Measurements from ENCODE around the gene FGFBP3.

The FGFBP3 gene

DNA sequence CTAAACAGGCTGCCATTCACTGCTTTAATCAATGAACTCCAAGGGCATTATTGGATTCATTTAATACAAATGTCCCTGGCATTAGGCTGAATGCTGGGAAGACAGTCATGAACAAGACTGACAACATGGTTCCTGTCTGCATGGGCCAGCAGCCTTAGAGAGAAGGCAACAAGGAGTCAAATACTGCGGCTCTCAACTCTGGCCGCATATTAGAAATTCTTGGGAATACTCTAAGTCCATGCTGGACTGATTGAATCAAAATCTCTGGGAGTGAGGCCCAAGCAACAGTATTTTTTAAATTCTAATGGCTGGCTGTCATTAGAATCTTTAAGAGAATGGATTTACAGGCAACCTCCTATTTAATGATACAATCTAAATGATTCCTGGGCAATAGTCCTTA, 34.1 kb downstream of the FGFBP3 start:
- H3K36me3 ChIP-seq (ENCODE audit: control insufficient read depth, insufficient read depth, low read length), result no peaks in the 10 kb centered on the region
- H3K9ac ChIP-seq (ENCODE audit: low read length), result no peak overlapping the region
- no peaks in the 10 kb centered on the region for H3K9me3 ChIP-seq (ENCODE audit: control insufficient read depth, low read length)
- H3K4me1 ChIP-seq (ENCODE audit: control insufficient read depth, insufficient read depth, low read length), result peaks cover 3% of the 10 kb centered on the region
- no peaks in the 10 kb centered on the region for H3K27me3 ChIP-seq (ENCODE audit: control insufficient read depth, insufficient read depth, low read length)
- H3K4me3 ChIP-seq (ENCODE audit: low read length), result no peak overlapping the region

DNA sequence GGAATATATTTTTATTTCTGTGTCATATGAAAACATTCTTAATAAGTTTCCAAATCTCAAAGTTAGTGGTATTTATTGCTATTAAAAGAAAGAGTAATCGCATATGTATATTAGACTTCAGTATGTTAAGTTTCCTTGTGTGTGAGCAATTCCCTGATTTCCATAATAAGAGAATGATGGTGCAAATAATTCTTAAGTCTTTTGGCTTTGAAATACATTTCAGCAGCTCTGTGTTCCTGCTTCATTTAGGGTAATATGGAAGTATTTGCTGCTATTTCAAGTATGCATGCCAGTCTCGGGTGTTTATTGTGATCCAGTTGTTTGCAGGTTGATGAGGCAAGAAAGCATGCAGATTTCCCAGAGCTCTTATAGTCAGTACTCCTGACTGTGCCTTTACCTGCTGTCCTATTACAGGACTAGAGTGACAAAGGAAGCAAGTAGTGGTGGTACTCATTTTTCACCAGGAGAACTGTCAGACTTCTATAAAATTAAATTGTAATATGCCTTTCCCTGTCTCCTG, 43.7 kb downstream of the FGFBP3 start:
- Histone ChIP-seq H3K4me1 (ENCODE audit: control insufficient read depth, insufficient read depth, low read length) (no peaks in the 10 kb centered on the region), H3K36me3 (ENCODE audit: control insufficient read depth, insufficient read depth, low read length) (no peaks in the 10 kb centered on the region), H3K9ac (ENCODE audit: low read length) (no peak overlapping the region), H3K9me3 (ENCODE audit: control insufficient read depth, low read length) (no peaks in the 10 kb centered on the region), H3K27me3 (ENCODE audit: control insufficient read depth, insufficient read depth, low read length) (no peaks in the 10 kb centered on the region), H3K4me3 (ENCODE audit: low read length) (no peak overlapping the region)

DNA sequence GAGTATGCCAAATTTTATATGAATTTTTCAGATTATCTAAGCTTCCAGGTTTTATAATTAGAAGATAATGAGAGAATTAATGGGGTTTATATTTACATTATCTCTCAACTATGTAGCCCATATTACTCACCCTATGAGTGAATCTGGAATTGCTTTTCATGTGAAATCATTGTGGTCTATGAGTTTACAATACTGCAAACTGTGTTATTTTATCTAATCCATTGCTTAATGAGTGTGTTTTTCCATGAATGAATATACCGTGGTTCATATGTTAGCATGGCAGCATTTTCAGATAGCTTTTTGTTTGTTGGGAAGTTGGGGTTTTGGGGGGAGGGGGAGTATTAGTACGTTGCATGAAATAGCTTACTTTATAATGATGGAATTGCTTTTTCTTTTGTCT, 44.5 kb downstream of the FGFBP3 start:
- Histone ChIP-seq H3K27me3 (ENCODE audit: control insufficient read depth, insufficient read depth, low read length) (no peaks in the 10 kb centered on the region), H3K4me3 (ENCODE audit: low read length) (no peak overlapping the region), H3K4me1 (ENCODE audit: control insufficient read depth, insufficient read depth, low read length) (no peaks in the 10 kb centered on the region), H3K36me3 (ENCODE audit: control insufficient read depth, insufficient read depth, low read length) (no peaks in the 10 kb centered on the region), H3K9me3 (ENCODE audit: control insufficient read depth, low read length) (no peaks in the 10 kb centered on the region), H3K9ac (ENCODE audit: low read length) (no peak overlapping the region)

DNA sequence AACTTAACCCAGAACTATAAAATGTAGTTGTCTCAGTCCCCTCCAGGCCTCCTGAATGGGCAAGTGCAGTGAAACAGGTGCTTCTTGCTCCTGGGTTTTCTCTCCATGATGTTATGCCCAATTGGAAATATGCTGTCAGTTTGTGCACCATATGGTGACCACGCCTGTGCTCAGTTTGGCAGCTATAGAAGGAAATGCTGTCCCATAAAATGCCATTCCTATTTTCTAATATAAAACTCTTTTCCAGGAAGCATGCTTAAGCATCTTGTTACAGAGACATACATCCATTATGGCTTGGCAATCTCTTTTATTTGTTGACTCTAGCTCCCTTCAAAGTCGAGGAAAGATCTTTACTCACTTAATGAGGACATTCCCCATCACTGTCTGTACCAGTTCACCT, 45.2 kb downstream of the FGFBP3 start:
- no peaks in the 10 kb centered on the region for H3K9me3 ChIP-seq (ENCODE audit: control insufficient read depth, low read length)
- no peak overlapping the region for H3K9ac ChIP-seq (ENCODE audit: low read length)
- H3K36me3 ChIP-seq (ENCODE audit: control insufficient read depth, insufficient read depth, low read length), result no peaks in the 10 kb centered on the region

DNA sequence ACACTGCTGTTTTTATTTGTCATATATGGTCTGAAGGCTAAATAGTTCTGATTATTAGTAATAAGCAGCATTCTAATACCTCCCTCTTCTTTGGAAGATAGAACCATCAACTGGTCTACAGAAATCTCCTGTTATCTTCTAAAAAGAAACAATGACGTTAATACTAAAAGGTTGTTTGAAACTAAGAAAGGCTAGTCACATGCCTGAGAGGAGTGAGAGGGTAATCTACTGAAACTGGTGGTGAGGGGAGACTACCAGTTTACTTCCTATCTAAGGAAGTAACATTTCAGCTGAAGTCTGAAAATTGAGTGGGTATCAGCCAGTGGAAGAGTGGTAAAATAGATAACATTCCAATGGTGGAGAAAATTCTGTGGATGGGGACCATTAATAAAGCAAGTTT, 48.4 kb downstream of the FGFBP3 start:
- no peak overlapping the region for H3K4me3 ChIP-seq (ENCODE audit: low read length)
- no peaks in the 10 kb centered on the region for H3K27me3 ChIP-seq (ENCODE audit: control insufficient read depth, insufficient read depth, low read length)
- H3K4me1 ChIP-seq (ENCODE audit: control insufficient read depth, insufficient read depth, low read length), result no peaks in the 10 kb centered on the region
- H3K9ac ChIP-seq (ENCODE audit: low read length), result no peak overlapping the region
- no peaks in the 10 kb centered on the region for H3K36me3 ChIP-seq (ENCODE audit: control insufficient read depth, insufficient read depth, low read length)
- no peaks in the 10 kb centered on the region for H3K9me3 ChIP-seq (ENCODE audit: control insufficient read depth, low read length)

More for the DNA sequence above, 45.2 kb downstream of the FGFBP3 start:
- H3K27me3 ChIP-seq (ENCODE audit: control insufficient read depth, insufficient read depth, low read length), result no peaks in the 10 kb centered on the region
- H3K4me3 ChIP-seq (ENCODE audit: low read length), result no peak overlapping the region
- H3K4me1 ChIP-seq (ENCODE audit: control insufficient read depth, insufficient read depth, low read length), result no peaks in the 10 kb centered on the region

DNA sequence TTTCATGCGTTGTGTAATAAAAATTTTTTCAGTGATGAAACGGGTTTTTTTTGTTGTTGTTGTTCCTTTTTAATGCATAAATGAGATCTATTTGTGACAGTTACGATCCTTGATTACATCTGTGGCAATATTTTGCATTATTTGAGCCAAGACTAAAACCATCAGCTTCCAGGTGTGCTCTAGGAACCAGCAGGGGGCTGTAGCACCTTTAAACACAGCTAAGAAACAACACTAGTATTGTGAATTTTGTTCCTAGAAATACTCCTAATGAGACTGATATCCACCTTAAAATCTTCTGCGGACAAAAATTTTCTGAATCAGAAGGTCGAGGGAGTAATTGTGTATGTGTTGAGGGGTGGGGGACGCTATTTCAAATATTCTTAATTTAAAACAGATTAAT, 52.6 kb downstream of the FGFBP3 start:
- no peaks in the 10 kb centered on the region for H3K4me1 ChIP-seq (ENCODE audit: control insufficient read depth, insufficient read depth, low read length)
- no peaks in the 10 kb centered on the region for H3K36me3 ChIP-seq (ENCODE audit: control insufficient read depth, insufficient read depth, low read length)
- H3K9me3 ChIP-seq (ENCODE audit: control insufficient read depth, low read length), result no peaks in the 10 kb centered on the region
- H3K9ac ChIP-seq (ENCODE audit: low read length), result no peak overlapping the region
- H3K4me3 ChIP-seq (ENCODE audit: low read length), result no peak overlapping the region
- no peaks in the 10 kb centered on the region for H3K27me3 ChIP-seq (ENCODE audit: control insufficient read depth, insufficient read depth, low read length)
